Measurements from ENCODE around the gene FRRS1.

The FRRS1 gene

DNA sequence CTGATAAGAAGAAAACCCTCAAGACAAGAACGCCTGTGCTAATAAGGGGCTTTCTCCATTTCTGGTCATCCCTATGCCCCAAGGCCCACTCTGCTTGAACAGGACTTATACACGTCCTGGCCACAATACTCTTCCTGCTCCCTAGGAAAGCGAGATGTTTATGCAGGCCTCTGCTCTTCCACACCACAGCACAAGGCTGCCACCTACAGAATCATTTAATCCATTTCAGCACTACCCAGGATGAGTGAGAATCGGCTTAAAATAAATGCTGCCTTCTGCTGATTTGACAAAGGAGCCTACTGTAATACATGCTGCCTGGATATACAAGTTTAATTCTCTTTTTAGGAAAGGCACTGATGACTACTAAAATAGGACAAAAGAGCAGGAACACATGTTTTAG is 29.4 kb downstream of the FRRS1 start:
- Mint-ChIP-seq H3K36me3 (peaks cover 0 to 2% of the 10 kb centered on the region in 2 donors), H3K27ac (no peak overlapping the region), H3K4me3 (no peak overlapping the region), H3K4me1 (no peaks in the 10 kb centered on the region), H3K27me3 (no peaks in the 10 kb centered on the region), H3K9me3 (no peaks in the 10 kb centered on the region)
- ATAC-seq (replicated peaks) (peak; percentile 31 to 44), DNase-seq (no peak)

DNA sequence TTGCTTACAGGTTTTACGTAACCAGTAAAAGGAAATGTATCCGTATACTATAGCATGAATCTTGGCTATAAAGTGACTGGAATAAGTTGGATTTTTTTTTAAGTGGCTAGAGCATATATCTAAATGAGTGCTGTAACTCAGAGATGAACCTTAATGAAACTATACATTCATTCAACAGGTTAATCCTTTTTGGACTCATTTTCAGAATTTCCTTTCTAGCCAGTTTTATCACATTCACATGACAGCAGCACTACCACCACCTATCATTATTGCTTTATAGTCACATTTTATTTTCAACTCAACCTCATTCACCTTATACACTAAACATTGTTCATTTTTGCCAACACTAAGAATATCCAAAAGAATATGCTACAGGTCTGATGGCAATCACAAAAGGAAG is 30.6 kb downstream of the FRRS1 start:
- no peak for ATAC-seq (replicated peaks)
- no peaks in the 10 kb centered on the region for H3K9me3 Mint-ChIP-seq

DNA sequence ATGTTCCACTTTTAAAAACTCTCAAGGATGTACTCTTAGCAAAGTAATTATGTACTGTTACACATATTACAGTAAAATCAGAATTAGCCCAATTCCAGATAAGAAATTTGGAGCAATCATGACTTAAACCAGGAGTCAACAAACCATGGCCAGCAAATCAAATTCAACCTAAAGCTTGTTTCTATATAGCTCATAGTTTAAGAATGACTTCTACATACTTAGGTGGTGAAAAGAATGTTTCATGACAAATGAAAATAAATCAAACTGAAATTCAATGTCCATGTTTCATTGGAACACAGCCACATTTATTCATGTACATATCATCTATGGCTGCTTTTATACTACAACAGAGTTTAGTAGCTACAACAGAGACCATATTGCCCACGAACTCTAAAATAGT is 35.1 kb downstream of the FRRS1 start:
- ATAC-seq (replicated peaks) (no peak), DNase-seq (no peak)
- Mint-ChIP-seq H3K27ac (no peak overlapping the region), H3K27me3 (no peaks in the 10 kb centered on the region), H3K4me3 (no peak overlapping the region), H3K4me1 (peaks cover 0 to 4% of the 10 kb centered on the region in 2 donors), H3K36me3 (peaks cover 0 to 2% of the 10 kb centered on the region in 2 donors), H3K9me3 (no peaks in the 10 kb centered on the region)

More for the DNA sequence above, 30.6 kb downstream of the FRRS1 start:
- no peak overlapping the region for H3K27ac Mint-ChIP-seq
- H3K27me3 Mint-ChIP-seq, result no peaks in the 10 kb centered on the region
- no peak for DNase-seq
- H3K36me3 Mint-ChIP-seq, result peaks cover 0 to 2% of the 10 kb centered on the region in 2 donors
- no peak overlapping the region for H3K4me3 Mint-ChIP-seq
- H3K4me1 Mint-ChIP-seq, result no peaks in the 10 kb centered on the region

DNA sequence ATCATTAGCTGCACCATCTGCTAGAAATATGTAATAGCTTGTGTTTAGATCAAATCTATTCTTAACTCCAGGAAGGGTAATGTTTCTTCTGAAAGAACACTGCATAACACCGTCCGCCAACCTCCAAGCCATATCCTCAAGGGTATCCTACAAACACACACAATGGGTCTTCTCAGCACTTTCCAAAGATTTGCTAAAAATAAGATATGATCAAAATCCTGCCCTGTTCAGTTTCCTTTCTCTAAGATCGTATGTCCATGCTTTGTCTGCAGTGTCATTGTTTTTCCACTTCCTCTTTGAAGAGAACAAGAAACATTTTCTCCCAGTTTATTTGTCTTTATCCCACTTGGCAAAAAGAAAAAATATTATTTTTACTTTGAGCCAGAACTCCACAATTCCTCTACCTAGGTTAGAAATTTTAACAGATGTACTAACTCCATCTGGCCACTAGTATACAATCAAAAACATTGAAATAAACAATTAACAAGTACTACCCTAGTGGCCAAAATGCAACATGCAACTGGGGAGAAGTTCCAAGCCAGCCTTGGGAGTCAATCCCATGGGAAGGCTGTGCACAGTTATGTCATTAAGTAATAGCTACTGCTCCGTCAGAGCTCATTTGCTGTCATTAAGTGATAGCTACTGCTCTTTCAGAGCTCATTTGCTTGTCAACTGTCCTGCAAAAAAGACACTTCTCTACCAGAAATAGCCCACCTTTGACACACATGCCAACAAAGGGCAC is 37.8 kb downstream of the FRRS1 start:
- Mint-ChIP-seq H3K4me1 (peaks cover 0 to 7% of the 10 kb centered on the region in 2 donors), H3K4me3 (no peak overlapping the region)

DNA sequence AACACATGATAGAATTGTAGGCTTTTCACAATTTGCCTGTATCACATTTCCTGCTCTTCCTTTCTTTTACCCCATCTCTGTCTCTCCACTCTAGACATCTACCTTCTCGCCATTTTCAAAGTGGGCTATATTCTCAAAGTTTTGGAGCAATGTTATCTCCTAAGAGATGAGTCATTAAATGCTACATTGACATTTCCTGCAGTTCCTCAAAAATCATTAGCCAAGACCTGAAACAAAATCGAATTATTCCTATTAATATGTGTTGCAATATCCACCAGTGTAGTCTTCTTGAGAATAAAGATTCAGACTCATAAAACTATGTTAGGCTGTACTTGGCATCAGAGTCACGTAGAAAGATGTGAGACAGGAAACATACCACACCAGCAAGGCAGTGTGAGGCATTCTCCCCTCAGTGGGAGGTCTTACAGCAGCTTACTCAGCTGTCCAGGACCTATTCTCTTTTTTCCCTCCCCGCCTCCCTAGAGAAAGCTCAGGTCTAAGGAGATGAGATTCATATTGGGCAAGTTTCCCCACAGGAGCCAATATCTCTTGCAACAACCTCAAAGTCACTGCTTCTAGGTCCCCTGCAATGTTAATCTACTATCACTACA is 38.8 kb downstream of the FRRS1 start:
- DNase-seq (no peak), ATAC-seq (replicated peaks) (no peak)
- Mint-ChIP-seq H3K9me3 (no peaks in the 10 kb centered on the region), H3K4me3 (no peak overlapping the region), H3K27ac (no peak overlapping the region), H3K36me3 (no peaks in the 10 kb centered on the region), H3K4me1 (peaks cover 0 to 9% of the 10 kb centered on the region in 2 donors), H3K27me3 (no peaks in the 10 kb centered on the region)

More for the DNA sequence above, 37.8 kb downstream of the FRRS1 start:
- Mint-ChIP-seq H3K36me3 (no peaks in the 10 kb centered on the region), H3K27ac (no peak overlapping the region), H3K9me3 (no peaks in the 10 kb centered on the region), H3K27me3 (no peaks in the 10 kb centered on the region)
- DNase-seq (no peak), ATAC-seq (replicated peaks) (peak in 1 of 2 donors; percentile 55)

DNA sequence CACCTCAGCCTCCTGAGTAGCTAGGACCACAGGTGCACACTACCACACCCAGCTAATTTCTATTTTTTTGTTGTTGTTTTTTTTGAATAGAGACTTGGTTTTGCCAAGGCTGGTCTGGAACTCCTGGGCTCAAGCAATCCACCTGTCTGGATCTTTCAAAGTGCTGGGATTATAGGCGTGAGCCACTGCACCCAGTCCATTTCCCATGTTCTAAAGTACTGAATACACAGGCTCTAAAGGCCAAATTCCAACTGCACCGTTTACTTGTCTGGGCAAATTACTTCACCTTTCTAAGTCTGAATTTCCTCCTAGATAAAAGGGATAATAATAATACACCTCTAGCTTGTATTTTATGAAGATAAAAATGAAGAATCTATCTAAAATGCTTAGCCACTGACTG is 39.6 kb downstream of the FRRS1 start:
- no peaks in the 10 kb centered on the region for H3K9me3 Mint-ChIP-seq
- no peak overlapping the region for H3K27ac Mint-ChIP-seq
- peaks cover 0 to 9% of the 10 kb centered on the region in 2 donors for H3K4me1 Mint-ChIP-seq
- ATAC-seq (replicated peaks), result no peak
- H3K36me3 Mint-ChIP-seq, result no peaks in the 10 kb centered on the region
- H3K27me3 Mint-ChIP-seq, result no peaks in the 10 kb centered on the region
- DNase-seq, result no peak
- no peak overlapping the region for H3K4me3 Mint-ChIP-seq

DNA sequence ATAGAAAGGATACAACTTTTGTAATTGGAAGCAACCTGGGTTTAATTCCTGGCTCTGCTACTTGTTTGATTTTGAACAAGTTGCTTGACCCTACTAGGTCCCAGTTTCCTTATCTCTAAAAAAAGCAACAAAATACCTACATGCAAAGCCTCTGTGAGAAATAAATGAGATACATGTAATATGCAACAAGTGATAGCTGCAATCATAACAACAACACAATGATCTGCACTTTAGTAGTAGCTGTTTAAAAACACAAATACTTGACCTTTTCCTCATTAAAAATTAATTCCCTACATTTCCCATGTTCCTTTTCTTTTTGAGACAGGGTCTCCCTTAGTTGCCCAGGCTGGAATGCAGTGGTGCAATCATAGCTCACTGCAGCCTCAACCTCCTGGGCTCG is 40.0 kb downstream of the FRRS1 start:
- peaks cover 0 to 9% of the 10 kb centered on the region in 2 donors for H3K4me1 Mint-ChIP-seq
- DNase-seq (no peak), ATAC-seq (replicated peaks) (no peak)
- H3K27ac Mint-ChIP-seq, result no peak overlapping the region
- H3K4me3 Mint-ChIP-seq, result no peak overlapping the region
- no peaks in the 10 kb centered on the region for H3K36me3 Mint-ChIP-seq
- no peaks in the 10 kb centered on the region for H3K27me3 Mint-ChIP-seq
- no peaks in the 10 kb centered on the region for H3K9me3 Mint-ChIP-seq

DNA sequence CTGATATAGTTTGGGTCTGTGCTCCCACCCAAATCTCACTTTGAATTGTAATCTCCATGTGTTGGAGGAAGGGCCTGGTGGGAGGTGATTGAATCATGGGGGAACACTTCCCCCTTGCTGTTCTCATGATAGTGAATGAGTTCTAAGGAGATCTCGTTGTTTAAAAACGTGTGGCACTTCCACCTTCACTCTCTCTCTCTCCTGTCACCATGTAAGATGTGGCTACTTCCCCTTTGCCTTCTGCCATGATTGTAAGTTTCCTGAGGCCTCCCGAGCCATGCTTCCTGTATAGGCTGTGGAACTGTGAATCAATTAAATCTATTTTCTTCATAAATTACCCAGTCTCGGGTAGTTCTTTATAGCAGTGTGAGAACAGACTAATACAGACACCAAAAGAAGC is 40.4 kb downstream of the FRRS1 start:
- ATAC-seq (replicated peaks), result no peak
- Mint-ChIP-seq H3K27ac (no peak overlapping the region), H3K4me1 (peaks cover 0 to 9% of the 10 kb centered on the region in 2 donors), H3K36me3 (no peaks in the 10 kb centered on the region), H3K4me3 (no peak overlapping the region), H3K9me3 (no peaks in the 10 kb centered on the region), H3K27me3 (no peaks in the 10 kb centered on the region)
- no peak for DNase-seq

DNA sequence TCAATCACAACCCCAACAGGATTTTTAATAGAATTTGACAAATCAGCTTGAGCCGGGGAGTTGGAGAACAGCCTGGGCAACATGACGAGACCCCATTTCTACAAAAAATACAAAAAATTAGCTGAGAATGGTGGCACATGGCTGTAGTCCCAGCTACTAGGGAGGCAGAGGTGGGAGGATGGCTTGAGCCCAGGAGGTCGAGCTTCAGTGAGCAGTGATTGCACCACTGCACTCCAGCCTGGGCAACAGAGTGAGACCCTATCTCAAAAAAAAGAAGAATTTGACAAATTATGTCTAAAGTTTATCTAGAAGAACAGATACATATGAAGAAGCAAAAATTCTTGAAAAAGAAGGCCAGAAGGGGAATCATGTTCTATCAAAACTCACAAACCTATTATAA is 43.2 kb downstream of the FRRS1 start:
- Mint-ChIP-seq H3K4me1 (peaks cover 0 to 5% of the 10 kb centered on the region in 2 donors), H3K9me3 (no peaks in the 10 kb centered on the region), H3K27ac (no peak overlapping the region), H3K4me3 (no peak overlapping the region), H3K36me3 (no peaks in the 10 kb centered on the region), H3K27me3 (no peaks in the 10 kb centered on the region)
- ATAC-seq (replicated peaks) (no peak), DNase-seq (no peak)

DNA sequence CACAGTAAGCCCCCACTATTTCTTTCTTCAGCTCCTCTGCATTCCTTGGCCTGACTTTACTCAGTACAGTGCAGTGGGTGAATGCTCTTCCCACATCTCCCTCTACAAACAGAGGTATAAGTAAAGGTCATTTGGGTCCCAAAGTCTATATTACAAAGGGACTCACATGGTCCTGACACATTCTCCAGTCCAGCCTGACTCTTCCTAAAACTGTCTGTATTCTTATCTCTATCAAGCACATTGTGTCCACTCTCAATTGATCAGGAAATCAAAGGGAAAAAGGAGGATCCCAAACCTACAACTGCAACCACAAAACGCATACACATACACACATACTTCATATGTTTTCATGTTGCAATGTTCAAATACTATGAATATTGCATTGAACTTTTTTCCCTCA is 49.4 kb downstream of the FRRS1 start:
- H3K4me1 Mint-ChIP-seq, result no peaks in the 10 kb centered on the region
- H3K4me3 Mint-ChIP-seq, result no peak overlapping the region
- no peak overlapping the region for H3K27ac Mint-ChIP-seq
- DNase-seq (no peak), ATAC-seq (replicated peaks) (no peak)
- H3K9me3 Mint-ChIP-seq, result no peaks in the 10 kb centered on the region
- H3K36me3 Mint-ChIP-seq, result peaks cover 3 to 5% of the 10 kb centered on the region in 2 donors
- H3K27me3 Mint-ChIP-seq, result no peaks in the 10 kb centered on the region

DNA sequence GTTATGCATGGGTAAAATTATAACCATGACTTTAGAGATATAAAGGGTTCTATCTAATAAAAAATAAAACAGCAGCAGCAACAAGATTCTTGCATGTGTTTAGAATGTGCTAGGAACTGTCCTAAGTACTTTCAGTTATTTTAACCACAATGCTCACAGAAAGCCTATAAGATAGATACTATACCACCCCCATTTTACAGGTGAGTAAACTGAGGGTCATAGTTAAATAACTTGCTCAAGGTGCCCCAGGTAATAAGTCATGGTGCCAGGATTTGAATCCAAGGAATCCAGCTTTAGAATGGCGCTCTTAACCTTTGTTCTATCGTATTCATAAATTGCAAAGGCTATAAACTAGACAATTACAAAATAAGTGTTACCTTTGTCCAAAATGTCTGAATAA is 53.4 kb downstream of the FRRS1 start:
- H3K27me3 Mint-ChIP-seq, result no peaks in the 10 kb centered on the region
- H3K4me3 Mint-ChIP-seq, result no peak overlapping the region
- DNase-seq (no peak), ATAC-seq (replicated peaks) (no peak)
- no peaks in the 10 kb centered on the region for H3K4me1 Mint-ChIP-seq
- no peaks in the 10 kb centered on the region for H3K9me3 Mint-ChIP-seq
- H3K36me3 Mint-ChIP-seq, result peaks cover 3 to 5% of the 10 kb centered on the region in 2 donors
- H3K27ac Mint-ChIP-seq, result no peak overlapping the region

DNA sequence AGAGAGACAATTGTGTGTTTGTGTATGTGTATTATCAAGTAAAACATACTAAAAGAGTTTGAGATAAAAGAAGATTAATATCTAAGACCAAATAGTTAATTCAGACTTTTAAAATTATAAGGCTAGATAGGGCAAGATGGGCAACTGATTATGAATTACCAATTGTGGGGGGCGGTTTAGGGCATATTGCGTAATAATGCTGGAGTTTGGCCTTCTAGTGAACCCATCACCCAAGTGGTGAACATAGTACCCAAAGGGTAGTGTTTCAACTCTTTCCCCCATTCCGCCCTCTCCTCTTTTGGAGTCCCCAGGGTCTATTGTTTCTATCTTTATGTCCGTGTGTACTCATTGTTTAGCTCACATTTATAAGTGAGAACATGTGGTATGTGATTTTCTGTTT is 55.4 kb downstream of the FRRS1 start:
- Mint-ChIP-seq H3K9me3 (no peaks in the 10 kb centered on the region), H3K27me3 (no peaks in the 10 kb centered on the region), H3K4me3 (no peak overlapping the region), H3K27ac (no peak overlapping the region), H3K36me3 (peaks cover 3 to 5% of the 10 kb centered on the region in 2 donors), H3K4me1 (no peaks in the 10 kb centered on the region)
- DNase-seq (no peak), ATAC-seq (replicated peaks) (no peak)

DNA sequence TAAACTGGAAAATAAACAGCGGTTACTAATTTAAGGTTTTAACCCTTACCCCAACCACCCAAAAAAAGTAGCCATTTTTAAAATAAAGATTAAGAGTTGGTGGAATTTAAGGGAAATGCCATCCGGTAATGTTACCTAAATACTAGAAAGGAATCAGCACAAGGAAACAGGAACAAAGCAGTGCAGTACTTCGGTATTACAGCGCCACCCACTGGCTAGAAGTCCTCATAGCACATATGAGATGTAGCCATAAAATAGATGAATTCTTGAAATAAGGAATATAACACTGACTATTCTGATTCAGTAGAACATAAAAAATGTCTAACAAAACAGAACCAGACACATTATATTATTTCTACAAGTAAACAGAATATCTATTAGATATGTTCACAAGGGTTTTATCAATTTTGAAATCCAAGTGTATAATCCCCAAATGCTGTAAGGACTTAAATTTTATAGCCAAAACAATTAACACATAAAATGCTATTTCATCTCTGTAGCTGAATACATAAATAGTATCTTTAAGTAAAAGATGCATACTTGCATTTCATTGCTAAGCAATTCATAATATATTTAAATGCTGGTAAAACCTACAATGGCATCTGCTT is 58.8 kb downstream of the FRRS1 start:
- peak; percentile 5 for DNase-seq
- peak; percentile 55 to 56 for ATAC-seq (replicated peaks)

DNA sequence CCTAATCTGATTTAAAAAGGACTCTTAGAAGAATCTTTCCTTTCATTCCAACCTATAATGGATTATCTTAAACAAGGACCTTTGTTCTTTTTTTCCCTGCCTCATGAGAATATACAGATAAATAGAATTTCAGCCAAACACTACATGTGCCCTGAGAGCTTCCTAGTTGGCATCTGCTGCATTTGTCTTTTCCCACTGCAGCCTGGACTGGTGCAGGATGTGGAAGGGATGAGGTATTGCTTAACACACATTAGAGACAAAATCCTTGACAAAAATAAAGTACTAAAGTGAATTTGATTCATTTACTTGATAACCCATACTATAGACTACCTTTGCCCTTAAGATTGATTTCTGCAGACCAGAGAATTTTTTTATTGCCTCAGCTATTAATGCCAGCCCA is 61.0 kb downstream of the FRRS1 start:
- no peak overlapping the region for H3K4me3 Mint-ChIP-seq
- peaks cover 9 to 15% of the 10 kb centered on the region in 2 donors for H3K27me3 Mint-ChIP-seq
- H3K27ac Mint-ChIP-seq, result no peak overlapping the region
- H3K4me1 Mint-ChIP-seq, result peaks cover 2 to 5% of the 10 kb centered on the region in 2 donors
- no peaks in the 10 kb centered on the region for H3K36me3 Mint-ChIP-seq
- H3K9me3 Mint-ChIP-seq, result no peaks in the 10 kb centered on the region
- DNase-seq, result no peak
- no peak for ATAC-seq (replicated peaks)

More for the DNA sequence above, 58.8 kb downstream of the FRRS1 start:
- Mint-ChIP-seq H3K9me3 (no peaks in the 10 kb centered on the region), H3K4me3 (no peak overlapping the region), H3K4me1 (peaks cover 2 to 5% of the 10 kb centered on the region in 2 donors), H3K27ac (no peak overlapping the region), H3K36me3 (no peaks in the 10 kb centered on the region), H3K27me3 (no peaks in the 10 kb centered on the region)

DNA sequence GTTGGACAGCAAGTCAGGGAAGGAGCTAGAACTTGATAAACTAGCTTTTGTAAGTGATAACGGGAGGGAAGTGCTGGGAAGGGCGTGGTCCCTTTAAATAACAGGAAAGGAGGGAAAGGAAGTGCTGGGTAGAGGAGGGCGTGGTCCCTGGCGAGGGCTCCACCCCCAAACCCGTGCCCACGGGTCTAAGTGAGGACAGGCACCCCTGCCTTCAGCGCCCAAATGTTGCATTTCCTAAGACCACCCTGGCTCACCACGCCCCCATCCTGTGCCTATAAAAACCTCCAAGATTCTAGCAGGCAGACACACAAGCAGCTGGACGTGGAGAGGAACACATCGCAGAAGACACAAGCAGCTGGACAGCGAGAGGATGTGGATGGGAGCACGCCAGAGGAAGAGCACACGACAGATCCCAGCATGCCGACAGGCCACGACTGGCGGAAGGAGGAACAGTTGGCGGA is 62.0 kb downstream of the FRRS1 start:
- Mint-ChIP-seq H3K4me3 (no peak overlapping the region), H3K9me3 (no peaks in the 10 kb centered on the region), H3K4me1 (peaks cover 2 to 5% of the 10 kb centered on the region in 2 donors), H3K36me3 (no peaks in the 10 kb centered on the region), H3K27ac (no peak overlapping the region), H3K27me3 (peaks cover 9 to 15% of the 10 kb centered on the region in 2 donors)
- DNase-seq (no peak), ATAC-seq (replicated peaks) (no peak)
